GM20431 (cell line): ENCODE results near the gene SSRP1.
"Not testable (repeated sequence)": the region's sequence is repeated elsewhere in the genome, so short reads cannot be mapped to it uniquely, and the experiment has no call there.

Experiments
- in situ Hi-C: fragments of 300-500 bp; cut with MseI, MboI; formaldehyde crosslinking; loops from one replicate; pipeline ENCODE4 v1.15.0; 2020; ENCODE audit warnings: low sequenced_read_pairs; ENCODE audit not compliant: unreplicated experiment

The SSRP1 gene

GRCh38 chr11:57306940-57307565, 28.6 kb downstream of the SSRP1 start:
- in situ Hi-C loops: no loop called here

DNA sequence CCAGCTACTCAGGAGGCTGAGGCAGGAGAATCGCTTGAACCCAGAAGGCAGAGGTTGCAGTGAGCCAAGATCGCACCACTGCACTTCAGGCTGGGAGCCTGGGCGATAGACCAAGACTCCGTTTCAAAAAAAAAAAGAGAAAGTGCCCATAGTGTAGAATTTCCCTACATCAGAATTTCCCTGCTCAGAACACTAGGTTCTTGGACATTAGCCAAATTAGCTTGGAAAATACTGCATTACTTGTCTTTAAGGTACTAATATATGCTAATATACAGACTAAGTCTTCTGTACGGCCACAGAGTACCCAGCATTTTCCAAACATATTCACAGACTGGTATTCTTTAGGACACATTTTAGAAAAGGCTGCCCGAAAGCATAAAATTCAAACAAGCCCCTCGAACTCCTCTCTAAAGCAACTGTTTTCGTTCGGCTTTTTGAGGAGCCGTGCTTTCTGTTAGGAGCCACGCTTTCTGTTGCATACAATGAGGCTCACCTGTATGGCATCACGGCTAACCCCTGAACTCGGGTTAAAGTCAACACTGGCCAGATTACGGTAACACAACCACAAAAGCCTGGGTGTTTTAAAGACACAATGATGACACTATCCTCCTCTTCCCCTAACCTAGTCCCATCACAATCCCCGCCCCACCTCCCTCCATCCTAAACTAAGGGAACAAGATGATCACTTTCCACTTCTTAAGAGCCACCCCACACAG, 29.4 kb downstream of the SSRP1 start:
- in situ Hi-C loops: no loop called here

- in situ Hi-C loops: no loop called here
Measured at GRCh38 chr11:57305523-57305922, 30.2 kb downstream of the SSRP1 start.

- in situ Hi-C loops: no loop called here
Measured at GRCh38 chr11:57303990-57304579, 31.6 kb downstream of the SSRP1 start.

DNA sequence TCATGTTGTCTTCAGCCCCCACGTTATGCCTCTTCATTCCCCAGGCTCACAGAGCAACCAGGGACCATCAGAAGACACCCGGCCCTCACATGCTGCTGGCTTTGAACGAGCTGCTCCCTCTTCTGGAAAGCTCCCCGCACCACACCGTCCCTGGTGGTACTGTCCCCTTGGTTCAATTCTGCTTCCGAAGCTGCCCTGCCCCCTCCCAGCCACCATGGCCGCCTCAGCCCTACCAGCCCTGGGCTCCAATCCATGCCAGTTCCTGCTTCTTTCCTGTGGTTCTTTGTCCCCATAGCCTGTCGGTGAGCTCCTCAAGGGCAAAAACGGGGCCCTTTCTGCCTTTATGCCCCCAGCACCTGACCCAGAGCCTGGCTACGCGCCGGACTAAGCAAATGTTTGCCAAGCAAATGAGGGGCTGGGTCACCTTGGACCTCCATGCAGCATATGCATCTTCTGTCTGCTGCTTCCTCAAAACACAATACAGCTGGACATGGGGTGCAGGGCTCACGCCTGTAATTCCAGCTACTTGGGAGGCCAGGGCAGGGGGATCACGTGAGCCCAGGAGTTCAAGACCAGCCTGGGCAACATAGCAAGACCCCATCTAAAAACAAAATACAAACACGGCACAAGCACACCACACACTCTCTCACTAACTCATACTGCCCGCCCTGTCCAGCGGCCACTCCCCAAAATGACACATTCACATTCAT, 32.3 kb downstream of the SSRP1 start:
- in situ Hi-C loops: no loop called here

- in situ Hi-C loops: no loop called here
Measured at GRCh38 chr11:57302489-57302888, 33.2 kb downstream of the SSRP1 start.

DNA sequence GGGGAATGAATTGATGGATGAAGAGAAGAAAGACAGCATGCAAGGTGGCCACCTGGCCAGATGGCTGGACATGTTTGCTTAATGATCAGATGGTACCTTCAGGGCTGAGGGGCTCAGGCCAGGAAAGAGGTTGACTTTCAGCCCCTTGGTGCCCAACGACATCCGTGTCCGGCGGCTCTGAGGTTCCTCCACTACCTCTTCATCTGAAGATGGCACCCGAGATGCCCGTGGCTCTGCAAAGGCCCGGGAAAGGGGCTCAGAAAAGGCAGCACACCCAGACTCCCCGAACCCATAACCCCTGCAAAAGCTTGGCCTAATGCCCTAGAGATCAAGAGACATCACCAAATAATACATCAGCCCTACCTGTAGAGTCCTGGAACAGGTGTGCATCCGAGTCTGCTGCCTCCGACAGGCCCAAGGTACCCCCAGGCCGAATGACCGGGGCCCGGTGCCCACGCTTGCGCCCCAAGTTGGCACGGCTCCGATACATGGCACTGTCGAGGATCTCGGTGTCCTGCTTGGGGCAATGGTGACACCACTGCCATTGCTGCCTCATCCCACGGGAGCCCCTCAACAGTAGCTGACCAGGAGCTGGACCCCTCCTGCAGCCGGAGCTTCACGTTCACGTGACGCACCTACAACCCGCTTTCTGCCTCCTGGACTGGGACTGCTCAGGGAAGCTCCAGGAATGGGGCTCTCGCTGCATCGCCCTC, 33.8 kb downstream of the SSRP1 start:
- in situ Hi-C loops: no loop called here

DNA sequence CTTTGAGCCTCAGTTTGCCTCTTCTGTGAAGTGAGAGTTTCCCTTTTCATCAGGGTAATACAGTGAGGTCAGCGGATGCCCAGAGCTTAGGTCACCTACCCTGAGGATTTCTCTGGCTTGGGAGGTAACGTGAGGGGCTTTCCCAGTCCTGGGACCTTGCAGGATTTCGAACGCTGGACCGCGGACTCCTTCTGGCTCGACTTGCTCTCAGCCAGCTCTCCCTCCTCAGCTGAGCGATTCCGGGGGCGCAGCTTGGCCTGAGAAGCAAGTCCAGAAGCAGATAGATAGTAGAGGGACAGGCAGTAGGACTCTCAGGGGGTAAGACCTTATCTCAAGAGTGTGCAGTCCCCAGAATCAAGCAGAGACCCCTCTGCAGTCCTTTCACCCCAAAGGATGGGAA, 34.9 kb downstream of the SSRP1 start:
- in situ Hi-C loops: no loop called here

- in situ Hi-C loops: no loop called here
Measured at GRCh38 chr11:57299150-57299737, 36.4 kb downstream of the SSRP1 start.

DNA sequence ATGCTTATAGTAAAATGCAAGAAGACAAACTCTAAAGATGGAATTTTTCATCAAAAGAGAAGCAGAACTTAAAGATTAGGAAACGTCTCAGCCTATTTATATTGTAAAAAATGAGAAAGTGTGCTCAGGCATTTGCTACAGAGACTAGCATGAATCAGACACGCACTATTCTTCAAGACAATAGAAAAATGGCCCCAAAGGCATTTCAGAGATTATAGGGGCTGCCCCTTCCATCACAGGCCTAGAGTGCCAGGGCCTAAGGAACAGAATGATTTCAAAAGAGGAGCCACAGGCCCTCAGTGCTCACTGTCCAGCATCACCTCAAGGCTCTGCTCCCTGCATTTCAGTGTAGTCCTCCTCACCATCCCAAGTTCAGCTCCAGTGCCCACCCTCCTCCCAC, 38.5 kb downstream of the SSRP1 start:
- in situ Hi-C loops: no loop called here

GRCh38 chr11:57296205-57296604, 39.5 kb downstream of the SSRP1 start:
- in situ Hi-C loops: not testable (repeated sequence)

DNA sequence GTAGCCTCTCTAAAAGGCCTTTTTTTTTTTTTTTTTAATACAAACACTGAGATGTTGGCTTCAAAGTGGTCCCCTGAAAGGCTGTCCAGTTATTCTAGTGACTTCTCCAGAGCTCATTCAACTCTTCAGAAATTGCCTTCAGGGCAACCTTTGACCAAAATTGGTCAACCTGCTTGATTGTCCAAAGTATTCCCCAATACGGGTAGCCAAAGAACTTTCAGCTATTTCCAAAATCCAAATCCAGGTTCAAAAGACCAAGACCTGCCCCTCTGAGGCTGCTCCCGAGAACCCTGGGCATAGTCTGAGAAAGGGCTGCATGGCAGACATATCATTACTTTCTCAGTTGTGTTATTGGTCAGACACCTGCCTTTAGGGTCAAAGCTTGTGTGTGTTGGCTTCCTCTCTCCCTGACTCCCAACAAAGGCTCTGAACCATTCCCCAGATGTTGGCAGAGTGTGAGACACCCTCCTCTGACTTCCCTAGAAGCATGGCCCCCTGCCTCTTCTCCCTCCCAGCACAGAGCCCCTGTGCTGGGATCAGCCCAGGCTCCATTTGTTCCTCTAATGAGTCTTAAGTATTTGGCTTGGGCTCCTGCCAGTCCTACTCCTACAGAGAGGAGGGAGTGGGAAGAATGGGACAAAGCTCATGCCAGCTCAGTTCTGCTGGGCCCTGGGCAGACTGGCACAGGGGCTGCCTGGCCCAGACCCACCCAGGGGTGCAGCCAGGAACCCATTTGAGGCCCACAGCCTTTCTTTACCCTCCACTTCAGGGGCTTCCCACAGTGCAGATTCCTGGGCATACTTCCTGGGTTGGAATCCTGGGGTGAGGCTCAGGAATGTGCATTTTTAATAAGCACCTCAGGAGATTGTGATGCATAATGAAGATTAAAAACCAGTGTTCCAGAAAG, 41.2 kb downstream of the SSRP1 start:
- in situ Hi-C loops: no loop called here

DNA sequence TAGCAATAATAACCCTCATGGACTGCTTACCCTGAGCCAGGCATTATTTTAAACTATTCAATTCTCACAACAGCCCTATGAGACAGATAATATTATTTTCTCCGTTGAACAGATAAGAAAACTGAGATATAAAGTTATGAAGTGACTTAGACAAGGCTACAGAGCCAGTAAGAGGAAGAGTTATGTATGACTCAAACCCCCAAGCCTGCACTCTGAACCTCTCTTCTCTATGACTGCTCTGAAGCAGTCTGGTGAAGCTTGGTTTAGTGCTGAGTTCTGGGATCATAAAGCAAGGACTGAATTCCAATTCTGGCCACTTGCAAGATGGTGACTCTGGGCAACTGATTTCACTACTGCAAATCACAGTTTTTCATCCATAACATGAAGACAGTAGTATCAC, 45.4 kb downstream of the SSRP1 start:
- in situ Hi-C loops: no loop called here

DNA sequence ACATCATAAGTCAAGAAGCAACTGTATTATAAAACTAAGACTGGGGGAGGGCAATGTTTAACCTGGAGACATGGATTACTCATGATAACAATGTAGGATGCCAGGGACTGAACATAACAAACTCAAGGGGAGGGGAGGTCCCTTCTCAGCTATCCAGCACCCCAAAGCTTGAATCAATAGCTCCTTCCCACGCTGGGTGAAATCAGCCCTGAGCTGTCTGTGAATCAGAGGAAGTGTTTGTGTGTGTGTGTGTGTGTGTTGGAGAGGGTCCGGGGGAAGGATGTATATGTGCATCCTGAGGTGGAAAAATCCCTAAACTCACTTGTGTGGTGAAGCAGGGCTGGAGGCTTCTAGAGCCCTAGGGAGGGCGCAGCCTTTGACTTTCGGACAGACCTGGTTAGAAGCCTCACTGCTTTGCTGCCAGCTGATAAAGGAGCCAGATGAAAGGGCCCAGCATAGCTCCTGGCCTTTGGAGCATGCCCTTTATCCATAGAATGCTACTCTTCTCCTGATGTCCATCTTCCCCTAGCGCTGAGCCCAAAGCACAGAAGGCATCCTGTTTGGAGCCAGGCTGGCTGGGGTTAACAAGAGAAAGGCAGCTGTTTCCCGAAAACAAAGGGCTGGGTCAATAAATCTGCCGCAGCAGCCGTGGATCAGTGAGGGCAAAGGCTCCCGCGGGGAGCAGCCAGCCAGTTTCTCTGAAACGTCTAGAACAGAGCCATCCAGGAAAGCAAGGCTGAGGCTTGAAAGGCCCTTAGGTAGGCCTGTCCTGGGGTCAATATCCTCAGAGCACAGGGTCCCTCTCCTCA, 46.7 kb downstream of the SSRP1 start:
- in situ Hi-C loops: no loop called here

- in situ Hi-C loops: no loop called here
Measured at GRCh38 chr11:57287884-57288283, 47.8 kb downstream of the SSRP1 start.

GRCh38 chr11:57283231-57283990, 52.3 kb downstream of the SSRP1 start:
- in situ Hi-C loops: no loop called here

- in situ Hi-C loops: not testable (repeated sequence)
Measured at GRCh38 chr11:57281546-57281945, 54.1 kb downstream of the SSRP1 start.
